Measurements from ENCODE around the gene KDM4C. TPM values are rescaled to one million over a fixed set of nuclear protein-coding genes. Genes with fewer than 3 reads are reported as not detected.
A peak's percentile ranks its signal among the peaks of the same experiment; 100 is the strongest.
"Not testable (repeated sequence)": the region's sequence is repeated elsewhere in the genome, so short reads cannot be mapped to it uniquely, and the experiment has no call there.

Gene KDM4C
- total RNA-seq, 1 donor from 2014 or later, result 43.2 TPM

DNA sequence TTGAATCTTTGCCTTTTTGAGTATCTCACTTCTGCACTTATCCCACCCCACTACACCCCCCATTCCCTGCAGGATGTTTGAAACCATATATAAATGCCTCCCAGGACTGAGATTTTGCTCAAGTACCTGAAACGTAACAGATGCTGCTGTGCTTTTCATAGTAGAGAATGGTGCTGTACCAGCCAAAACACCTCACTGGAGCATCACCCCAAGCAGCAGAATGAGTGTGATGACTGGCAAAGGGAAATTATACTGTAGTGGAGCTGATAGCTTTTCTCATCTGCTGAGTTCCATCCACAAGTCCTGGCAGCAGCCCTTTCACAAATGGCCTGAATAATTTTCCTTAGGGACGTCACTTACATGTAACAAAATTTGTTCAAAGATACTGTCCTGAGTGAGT lies 246.1 kb downstream of the KDM4C start:
- no peak for DNase-seq (ENCODE audit: low spot score in 2 of 2)
- FAIRE-seq, result no peak

DNA sequence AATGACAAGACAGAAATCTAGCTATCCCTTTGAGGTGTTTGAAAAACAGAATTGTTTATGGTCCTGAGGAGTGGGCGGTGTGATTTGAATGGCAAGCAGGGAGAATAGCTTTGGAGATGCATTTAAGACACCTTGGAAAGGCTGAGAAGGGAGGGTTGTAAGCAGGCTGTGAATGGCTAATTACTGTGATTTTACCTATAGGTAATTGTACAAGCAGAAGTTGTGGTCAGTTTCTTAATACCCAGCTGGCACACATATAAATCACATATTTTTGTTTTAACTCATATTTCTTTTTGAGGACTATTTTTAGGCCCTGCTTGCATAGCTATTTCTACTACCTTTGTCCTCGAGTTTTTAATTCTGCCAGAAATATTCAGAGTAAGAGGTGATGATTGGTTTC lies 248.6 kb downstream of the KDM4C start:
- no peak for DNase-seq (ENCODE audit: low spot score in 2 of 2)
- FAIRE-seq, result no peak

DNA sequence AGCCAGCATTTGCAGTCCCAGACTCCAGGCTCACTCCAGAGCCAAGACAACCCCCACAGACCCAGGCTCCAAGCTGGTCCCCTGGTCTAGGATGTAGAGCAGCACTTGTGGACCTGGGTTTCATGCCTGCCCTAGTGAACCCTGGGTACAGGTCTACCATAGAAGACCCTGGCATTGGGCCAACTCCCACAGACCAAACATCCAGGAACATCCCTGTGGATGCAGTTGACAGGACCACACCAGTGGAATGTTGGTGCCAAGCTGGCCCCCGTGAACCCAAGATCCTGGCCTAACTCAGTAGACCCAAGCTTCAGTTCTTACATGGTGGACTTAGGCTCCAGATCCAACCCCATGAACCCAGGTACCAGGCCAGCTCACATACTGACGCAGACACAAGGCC lies 250.6 kb downstream of the KDM4C start:
- FAIRE-seq (no peak), DNase-seq (ENCODE audit: low spot score in 2 of 2) (no peak)

DNA sequence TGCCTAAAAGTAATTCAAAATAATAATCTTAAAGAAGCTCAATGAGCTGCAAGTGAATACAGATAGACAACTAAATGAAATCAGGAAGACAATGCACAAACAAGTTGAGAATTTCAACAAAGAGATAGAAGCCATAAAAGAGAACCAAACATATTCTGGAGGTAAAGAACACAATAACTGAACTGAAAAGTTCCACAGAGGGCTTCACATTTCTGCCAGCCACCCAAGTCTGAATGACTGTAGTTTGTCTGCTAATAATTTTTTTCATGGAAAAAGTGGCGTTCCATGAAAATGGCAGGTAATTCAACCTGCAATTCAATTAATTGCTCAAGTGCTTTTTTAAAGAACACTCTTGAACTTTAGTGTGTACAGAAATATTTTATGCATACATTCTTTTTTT lies 251.3 kb downstream of the KDM4C start:
- DNase-seq (ENCODE audit: low spot score in 2 of 2) (no peak), FAIRE-seq (no peak)

DNA sequence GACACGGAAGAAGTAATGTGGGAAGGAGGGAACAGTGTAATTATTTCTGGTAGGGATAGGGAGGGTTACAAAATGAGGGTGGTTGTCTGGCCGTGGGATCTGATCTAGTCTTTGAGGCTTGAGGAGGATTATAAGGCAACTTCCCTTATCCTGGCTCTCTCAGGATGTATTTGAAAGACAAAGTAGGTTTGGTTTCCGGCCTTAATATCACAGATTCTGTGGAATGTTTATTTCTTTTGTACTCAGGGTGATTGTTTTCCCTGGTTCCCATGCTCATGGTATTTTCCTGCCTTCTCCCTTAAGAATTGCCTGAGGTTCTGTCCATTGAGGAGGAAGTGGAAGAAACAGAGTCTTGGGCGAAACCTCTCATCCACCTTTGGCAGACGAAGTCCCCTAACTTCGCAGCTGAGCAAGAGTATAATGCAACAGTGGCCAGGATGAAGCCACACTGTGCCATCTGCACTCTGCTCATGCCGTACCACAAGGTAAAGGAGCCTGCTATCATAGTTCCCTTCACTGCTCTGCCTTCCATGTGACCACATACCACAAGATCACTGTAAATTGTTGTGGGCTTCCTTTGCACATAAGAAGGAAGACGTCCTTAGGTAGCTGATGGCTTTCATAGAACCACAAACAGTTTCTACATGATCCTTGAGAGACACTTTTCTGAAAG lies 253.8 kb downstream of the KDM4C start:
- FAIRE-seq (no peak), DNase-seq (ENCODE audit: low spot score in 2 of 2) (no peak)

DNA sequence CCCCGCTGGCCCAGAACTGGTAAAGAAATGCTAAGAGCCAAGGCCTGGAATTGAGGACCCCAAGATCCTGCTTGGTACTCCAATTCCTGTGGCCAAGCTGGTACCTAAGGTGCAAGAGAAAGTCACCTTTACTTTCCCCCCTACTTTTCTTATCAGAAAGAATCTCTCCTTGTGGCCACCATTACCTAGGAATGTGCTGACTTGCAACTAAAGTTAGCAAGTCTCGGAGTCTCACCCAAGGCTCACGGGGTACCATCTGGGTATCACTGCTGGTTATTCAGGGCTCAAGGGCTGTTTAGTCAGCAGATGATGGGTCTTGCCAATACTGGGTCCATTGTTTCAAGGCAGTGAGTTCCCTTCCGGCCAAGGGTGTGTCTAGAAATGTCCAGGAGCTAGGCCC lies 270.2 kb downstream of the KDM4C start:
- FAIRE-seq (no peak), DNase-seq (ENCODE audit: low spot score in 2 of 2) (no peak)

DNA sequence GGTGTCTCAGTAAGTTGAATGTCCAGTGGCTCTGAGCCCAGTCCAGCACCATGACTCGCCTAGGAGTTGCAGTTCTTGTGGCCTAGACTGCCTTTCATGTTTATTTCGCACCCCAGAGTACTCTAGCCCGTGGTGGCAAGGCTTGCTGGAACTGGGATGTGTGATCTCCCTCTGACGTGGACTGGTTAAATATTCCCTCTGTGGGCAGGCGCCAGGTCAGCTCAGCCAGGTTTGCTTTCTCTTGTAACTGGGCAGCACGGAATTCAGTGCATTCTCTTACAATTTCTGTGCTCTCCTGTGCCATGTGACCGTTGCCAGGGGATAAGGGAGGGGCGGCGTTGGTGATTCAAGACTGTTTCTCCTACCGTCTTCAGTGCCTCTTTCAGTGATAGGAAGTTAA lies 270.8 kb downstream of the KDM4C start:
- FAIRE-seq (no peak), DNase-seq (ENCODE audit: low spot score in 2 of 2) (no peak)

DNA sequence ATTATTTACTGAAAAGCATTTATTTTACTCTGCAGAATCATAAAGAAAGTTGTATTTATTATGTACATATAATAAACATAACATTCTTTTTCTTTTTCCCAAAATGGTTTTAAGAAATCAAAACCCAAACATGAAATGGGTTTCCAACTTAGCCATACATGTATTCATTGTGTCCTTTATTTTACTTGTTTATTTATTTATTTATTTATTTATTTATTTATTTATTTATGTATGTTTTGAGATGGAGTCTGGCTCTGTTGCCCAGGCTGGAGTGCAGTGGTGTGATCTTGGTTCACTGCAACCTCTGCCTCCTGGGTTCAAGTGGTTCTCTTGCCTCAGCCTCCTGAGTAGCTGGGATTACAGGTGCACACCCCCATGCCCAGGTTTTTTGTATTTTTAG lies 273.2 kb downstream of the KDM4C start:
- FAIRE-seq, result peak; percentile 80
- not testable (repeated sequence) for DNase-seq (ENCODE audit: low spot score in 2 of 2)

DNA sequence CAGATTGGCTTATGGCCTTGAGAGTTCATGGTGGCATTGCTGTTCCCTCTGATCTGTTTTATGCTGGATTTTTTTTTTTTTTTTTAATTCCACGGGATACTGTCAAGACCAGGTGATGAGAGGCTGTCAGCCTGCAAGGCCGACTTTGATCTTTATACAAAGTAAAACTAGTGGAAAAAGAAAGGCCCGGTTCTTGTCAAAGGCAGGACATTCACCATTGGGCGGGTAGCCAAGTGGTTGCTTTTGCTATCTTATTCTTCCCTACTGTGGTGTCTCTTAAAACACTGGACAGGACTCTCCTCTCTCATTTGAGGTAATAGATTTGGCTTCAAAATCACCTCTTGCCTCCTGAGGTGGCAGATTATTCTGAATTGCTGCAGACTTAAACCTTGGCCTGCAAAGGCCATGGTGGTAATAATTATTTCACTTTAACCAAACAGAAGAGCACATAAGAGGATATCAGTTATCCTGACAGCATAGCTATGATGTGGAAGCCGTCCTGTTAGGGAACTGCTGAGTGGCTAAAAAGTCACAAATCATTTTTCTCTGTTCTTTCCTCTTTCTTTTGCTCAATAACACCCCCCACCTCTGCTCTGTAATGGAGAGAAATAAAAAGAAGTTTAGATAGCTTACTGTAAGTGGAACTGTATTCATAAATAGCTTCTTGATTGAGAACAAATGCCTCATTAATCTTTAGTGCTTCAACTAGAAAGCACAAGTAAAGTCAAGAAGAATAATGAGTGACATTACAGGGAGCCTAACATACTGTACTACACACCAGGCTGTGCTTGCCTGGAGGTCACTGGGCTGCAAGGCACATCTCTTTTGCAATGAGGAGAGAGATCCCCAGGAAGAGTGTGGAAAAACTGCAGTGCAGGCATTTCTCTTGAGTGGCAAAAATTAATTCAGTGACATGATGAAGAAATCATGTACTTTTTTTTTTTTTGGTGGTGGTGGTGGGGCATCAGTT lies 275.6 kb downstream of the KDM4C start:
- DNase-seq (ENCODE audit: low spot score in 2 of 2) (no peak), FAIRE-seq (no peak)

DNA sequence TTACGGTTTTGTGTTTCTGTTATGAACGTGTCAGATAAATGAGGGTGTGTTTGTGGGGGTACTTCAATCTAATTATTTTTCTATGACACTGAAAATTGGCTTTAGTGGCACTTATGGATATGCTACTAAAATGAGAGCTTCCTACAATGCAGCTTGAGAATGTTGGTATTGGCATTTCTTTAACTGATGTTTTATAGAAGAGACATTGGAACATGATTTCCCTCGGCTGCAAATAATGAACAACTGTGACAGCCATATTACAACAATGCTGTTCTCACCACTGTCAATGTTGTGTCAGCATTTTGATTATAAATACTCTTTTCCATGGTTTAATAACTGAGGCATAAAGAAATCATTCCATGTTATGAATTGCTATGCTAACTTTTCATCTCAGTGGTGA lies 279.4 kb downstream of the KDM4C start:
- DNase-seq (ENCODE audit: low spot score in 2 of 2), result no peak
- no peak for FAIRE-seq

DNA sequence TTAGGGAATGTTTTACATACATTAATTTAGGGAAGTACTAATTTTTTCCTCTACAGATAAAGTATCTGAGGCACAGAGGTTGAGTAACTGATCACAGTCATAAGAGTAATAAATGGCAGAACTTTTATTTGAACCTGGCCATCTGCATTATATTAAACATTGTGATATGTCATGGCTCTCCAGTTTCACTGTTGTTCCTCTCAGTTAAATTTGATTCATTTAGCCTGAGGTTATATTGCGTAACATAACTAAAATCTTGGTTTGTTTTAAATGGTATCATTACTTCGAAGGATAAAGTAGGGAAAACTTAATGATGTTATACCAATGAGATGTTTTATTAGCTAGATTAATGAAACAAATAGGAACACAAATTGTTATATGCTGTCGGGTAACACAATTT lies 284.4 kb downstream of the KDM4C start:
- no peak for FAIRE-seq
- no peak for DNase-seq (ENCODE audit: low spot score in 2 of 2)

DNA sequence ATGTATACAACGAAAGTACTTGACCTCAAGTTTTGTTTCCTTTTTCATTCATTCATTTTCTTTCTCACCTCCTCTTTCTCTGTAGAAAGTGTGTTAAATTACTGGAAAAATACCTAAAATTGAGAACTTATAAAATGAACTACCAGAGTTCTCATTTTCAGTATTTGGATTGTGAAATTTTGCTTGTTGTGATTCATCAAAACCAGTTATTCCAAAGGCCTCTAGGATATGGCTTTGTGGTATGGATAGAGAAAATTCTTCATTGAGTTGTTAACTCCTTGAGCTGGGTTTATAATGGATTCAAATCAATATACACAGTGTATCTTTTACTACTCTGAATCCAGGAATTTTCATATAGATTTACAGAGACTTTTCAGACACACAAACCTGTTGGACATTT lies 287.6 kb downstream of the KDM4C start:
- no peak for FAIRE-seq

DNA sequence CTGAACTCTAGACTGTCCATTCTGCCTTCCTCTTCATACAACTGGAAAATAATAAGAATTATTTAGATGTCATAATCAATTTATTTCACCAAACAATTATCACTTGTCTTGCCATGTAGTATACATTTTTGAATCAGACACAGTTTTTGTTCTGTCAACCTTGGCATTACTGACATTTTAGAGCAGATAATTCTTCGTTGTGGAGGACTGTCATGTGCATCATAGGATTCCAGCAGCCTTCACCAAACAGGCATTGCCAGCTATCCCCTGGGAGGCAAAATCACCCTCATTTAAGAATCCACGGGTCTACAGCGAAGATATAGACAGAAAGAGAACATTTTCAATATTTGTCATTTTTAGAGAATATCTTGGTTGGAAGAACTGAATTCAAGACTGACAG lies 293.9 kb downstream of the KDM4C start:
- DNase-seq (ENCODE audit: low spot score in 2 of 2) (no peak), FAIRE-seq (no peak)

More for the DNA sequence above, 287.6 kb downstream of the KDM4C start:
- DNase-seq (ENCODE audit: low spot score in 2 of 2), result no peak

DNA sequence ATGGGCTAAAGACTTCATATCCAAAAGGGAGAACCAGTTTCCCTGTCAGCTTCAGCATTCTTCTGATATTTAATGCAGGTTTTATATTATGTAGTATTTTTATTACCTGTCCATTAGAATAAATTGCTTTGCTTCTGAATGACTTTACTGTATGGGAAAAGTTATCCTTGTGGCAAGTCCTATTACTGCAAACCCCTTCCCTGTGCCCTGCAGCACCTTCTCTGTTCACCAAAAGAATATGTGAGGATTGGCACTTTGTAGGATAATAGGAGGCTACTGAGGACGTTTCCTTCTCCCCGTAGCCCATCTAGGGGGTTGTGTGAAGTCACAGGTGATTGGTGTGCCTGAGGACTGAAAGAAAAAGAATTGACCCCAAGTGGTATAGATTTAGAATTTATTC lies 296.1 kb downstream of the KDM4C start:
- no peak for FAIRE-seq
- no peak for DNase-seq (ENCODE audit: low spot score in 2 of 2)

DNA sequence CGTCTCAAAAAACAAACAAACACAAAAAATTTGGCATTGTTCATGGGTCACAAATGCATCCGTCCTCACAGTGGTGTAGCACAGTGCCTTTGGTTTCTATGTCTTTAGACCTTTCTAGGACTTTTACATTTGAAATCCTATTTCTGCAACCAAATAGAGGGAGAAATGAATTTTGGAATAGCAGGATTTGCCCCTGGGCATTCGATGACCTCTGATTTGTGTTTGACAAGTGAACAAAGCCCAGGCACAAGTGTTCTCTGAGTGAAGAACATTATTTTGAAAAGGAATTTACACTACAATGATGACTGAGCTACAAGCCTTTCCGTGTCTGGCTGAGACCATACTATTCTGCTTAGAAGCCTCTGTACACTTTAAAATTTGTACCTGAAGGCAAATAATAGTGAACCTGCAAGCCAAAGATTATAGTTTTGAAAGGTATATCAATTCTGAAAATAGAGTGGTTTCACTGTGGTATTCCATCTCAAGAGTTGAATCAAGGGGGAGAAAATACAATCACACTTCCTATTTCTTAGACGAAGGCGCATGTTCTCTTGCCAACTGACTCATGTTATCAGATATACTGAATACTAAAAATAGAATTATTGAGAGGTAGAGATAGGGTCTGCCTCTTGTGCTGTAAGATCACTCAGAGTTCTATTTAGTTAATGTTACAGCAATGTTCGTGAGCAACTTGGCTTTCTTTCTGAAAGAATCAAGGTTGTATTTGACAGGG lies 297.6 kb downstream of the KDM4C start:
- FAIRE-seq (no peak), DNase-seq (ENCODE audit: low spot score in 2 of 2) (no peak)

DNA sequence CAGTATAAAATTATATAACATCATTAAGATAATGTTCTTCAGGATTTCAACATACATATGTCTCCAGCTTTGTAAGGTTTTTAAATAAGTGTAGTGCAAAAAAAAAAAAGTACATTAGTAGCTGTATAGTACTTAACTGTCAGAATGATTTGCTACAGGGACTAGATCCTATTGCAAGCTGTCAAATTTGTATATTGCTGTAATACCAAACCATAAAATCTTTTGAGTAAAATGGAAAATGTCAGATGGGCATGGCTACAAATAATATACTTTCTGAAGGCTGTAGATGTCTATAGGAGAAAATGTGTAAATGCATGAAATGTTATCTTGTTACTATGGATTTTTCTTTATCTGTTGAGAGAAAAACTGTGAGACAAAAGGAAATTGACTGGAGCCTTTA lies 298.5 kb downstream of the KDM4C start:
- DNase-seq (ENCODE audit: low spot score in 2 of 2) (no peak), FAIRE-seq (no peak)

DNA sequence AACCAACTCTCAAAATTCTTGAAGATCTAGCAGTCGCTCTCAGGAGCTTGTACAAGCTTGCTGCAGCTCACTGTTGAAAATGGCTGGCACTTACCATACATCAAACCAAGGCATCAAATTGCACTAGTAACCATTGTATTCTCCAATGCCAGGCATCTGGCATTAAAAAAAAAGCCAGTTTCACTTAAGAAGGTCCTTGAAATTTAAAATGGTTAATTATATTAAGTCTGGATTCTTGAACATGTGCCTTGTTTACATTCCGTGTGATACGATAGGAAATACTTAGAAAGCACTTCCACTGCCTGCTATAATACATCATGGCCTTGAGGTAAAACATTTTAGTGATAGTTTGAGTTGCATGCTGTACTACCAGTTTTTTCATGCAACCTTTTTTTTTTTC lies 300.7 kb downstream of the KDM4C start:
- no peak for FAIRE-seq
- DNase-seq (ENCODE audit: low spot score in 2 of 2), result no peak

DNA sequence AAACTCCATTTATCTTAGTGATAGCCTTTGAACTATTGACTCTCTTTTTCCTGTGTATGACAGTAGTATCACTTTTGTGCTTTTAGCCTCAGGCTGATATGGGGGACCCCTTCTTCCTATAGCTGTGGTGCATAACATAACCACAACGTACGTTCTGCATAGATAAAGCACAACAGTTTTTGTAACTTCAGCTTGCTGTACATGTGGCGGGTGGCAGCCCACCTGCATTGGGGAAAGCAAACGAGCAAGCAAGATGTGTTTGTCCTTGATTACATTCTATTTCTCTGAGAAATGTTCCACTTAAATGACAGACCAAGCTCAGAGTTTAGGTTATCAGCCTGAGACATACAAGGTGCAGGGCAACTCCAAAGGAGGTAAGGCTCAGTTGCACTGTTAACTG lies 309.4 kb downstream of the KDM4C start:
- DNase-seq (ENCODE audit: low spot score in 2 of 2), result no peak
- FAIRE-seq, result no peak

DNA sequence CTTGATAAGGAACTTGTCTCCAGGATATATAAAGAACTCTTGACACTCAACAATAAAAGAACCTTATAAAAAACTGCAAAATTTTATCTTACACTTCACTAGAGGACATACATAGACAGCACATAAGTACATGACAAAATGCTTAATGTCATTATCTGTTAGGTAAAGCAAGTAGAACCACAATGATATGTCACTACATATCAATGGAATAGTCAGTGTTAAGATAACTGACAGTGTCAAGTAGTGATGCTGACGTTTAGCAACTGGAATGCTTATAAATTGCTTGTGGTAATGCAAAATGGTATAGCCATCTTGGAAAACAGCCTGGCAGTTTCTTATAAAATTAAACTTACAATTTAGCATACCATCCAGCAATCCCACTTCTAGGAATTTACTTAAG lies 314.1 kb downstream of the KDM4C start:
- FAIRE-seq, result no peak
- DNase-seq (ENCODE audit: low spot score in 2 of 2), result no peak

DNA sequence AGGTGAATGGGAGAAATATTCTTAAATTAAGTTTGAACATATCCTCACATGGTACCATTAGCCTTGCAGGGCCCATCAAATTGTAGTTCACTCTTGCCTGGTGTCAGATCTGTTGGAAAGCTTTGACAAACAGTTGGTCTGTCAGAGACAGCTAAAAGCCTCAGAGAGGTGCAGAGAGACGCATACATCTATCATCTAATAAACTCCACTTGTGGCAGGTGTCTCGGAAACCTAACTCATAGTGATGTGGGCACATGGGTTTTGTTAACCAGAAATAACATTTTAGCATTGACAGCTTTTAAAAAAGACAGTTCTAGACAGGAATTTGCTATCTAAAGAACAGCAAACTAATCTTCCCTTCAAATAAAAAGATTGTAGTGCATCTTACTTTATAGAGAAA lies 315.9 kb downstream of the KDM4C start:
- DNase-seq (ENCODE audit: low spot score in 2 of 2) (no peak), FAIRE-seq (no peak)

DNA sequence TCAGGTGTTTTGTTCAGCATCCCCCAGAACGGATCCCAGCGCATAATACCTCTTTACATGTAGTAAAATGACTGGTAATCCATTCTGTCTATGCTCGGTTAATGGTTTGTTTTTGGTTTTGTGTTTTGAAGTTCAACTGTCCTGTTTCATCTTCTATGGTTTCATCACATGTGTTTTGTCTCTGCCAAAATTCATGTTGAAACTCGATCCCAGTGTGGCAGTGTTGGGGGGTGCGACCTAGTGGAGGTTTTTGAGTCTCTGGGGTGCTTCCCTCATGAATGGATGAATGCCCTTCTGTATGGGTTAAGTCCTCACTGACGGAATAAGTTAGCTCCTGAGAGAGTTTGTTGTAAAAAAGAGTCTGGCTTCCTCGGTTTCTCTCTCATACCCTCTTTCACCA lies 317.4 kb downstream of the KDM4C start:
- no peak for DNase-seq (ENCODE audit: low spot score in 2 of 2)
- FAIRE-seq, result no peak
